GM12891 (cell line): ENCODE data around the gene APMAP.

Source experiments
- POLR2A ChIP-seq: IDR thresholded peaks from 2 replicates; pipeline ENCODE4 v1.6.1; 2011; ENCODE audit warnings: low read depth, low read length, control low read depth
- POLR2AphosphoS5 ChIP-seq: IDR thresholded peaks from 2 replicates; pipeline ENCODE4 v1.6.1; 2011; ENCODE audit warnings: low read depth, low read length, control low read depth
- SPI1 ChIP-seq: IDR thresholded peaks from 2 replicates; pipeline ENCODE4 v1.6.1; 2011; ENCODE audit warnings: low read depth, low read length, control low read depth

- TF ChIP-seq POLR2A, result no peak
- no peak for TF ChIP-seq POLR2AphosphoS5
- TF ChIP-seq SPI1, result no peak
These were observed 23.4 kb upstream of the APMAP start for GRCh38 chr20:25015986-25016385.
